ENCODE data around the gene CHD5. TPM values are rescaled to one million over a fixed set of nuclear protein-coding genes. Genes with fewer than 3 reads are reported as not detected.

CHD5 gene
- total and polyA plus RNA-seq, 2 of the 4 experiments (the other 2 are of a cell fraction), result under 0.01 to 0.09 TPM

DNA sequence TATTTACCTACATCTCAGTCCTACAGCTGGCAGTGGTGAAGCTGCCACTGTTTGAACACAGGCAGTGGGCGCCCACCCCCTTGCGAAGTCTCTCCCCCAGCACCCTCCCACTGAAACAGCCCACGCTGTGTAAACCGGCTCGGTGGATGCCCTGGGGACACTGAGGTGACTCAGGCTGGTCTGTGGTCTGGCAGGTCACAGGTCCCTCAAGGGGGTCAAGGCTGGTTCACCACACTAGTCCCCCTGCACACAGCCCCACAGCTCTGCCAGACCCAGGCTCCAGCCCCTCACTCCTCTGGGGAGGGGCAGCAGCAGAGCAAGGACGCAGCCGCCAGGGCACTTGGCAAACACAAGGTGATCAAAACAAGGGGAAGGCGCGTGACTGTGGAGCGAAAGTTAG lies 7.6 kb downstream of the CHD5 start:
- H2AK5ac ChIP-seq (ENCODE audit: low read depth, low read length), result no peak overlapping the region
- ChIA-PET POLR2A (ENCODE audit: unreplicated experiment) (no interaction called here), CTCF (no interaction called here)
- no peak overlapping the region for H3K23ac ChIP-seq (ENCODE audit: low read depth, low read length)
- H3K79me1 ChIP-seq (ENCODE audit: low read depth in 1 of 2, low read length in 2 of 2), result no peaks in the 10 kb centered on the region
- H3K9ac ChIP-seq (ENCODE audit: low read depth, low read length), result no peak overlapping the region
- H2AK9ac ChIP-seq (replicated peaks; ENCODE audit: low read depth, low read length, poor library complexity), result no peak overlapping the region
- no peak overlapping the region for H3K4me3 ChIP-seq (ENCODE audit: insufficient read depth, low read depth, low read length)
- intact Hi-C loops (cut with micrococcal nuclease) (loop anchor here (5.0 kb wide), 1 partner anchor 120 kb away; no protein-coding TSS in a partner anchor), dilution Hi-C loops (cut with HindIII; ENCODE audit: low sequenced_read_pairs, unreplicated experiment) (no loop called here), in situ Hi-C loops (cut with MboI; ENCODE audit: low sequenced_read_pairs) (no loop called here)
- no peak overlapping the region for H2AFZ ChIP-seq (replicated peaks; ENCODE audit: low read length, poor library complexity)
- no peak overlapping the region for H4K8ac ChIP-seq (ENCODE audit: low read depth in 2 of 2, low read length in 2 of 2)
- TF ChIP-seq SMC3 (IDR thresholded peaks at IDR 0.05; ENCODE audit: low read depth, low read length), result no peak
- no peak for TF ChIP-seq POLR2A (IDR thresholded peaks at IDR 0.05; ENCODE audit: low read depth, low read length)
- TF ChIP-seq CEBPB (IDR thresholded peaks at IDR 0.05; ENCODE audit: low read depth, low read length), result no peak
- TF ChIP-seq RFX5 (IDR thresholded peaks at IDR 0.05; ENCODE audit: low read depth, low read length), result no peak
- TF ChIP-seq, protein P1, sequence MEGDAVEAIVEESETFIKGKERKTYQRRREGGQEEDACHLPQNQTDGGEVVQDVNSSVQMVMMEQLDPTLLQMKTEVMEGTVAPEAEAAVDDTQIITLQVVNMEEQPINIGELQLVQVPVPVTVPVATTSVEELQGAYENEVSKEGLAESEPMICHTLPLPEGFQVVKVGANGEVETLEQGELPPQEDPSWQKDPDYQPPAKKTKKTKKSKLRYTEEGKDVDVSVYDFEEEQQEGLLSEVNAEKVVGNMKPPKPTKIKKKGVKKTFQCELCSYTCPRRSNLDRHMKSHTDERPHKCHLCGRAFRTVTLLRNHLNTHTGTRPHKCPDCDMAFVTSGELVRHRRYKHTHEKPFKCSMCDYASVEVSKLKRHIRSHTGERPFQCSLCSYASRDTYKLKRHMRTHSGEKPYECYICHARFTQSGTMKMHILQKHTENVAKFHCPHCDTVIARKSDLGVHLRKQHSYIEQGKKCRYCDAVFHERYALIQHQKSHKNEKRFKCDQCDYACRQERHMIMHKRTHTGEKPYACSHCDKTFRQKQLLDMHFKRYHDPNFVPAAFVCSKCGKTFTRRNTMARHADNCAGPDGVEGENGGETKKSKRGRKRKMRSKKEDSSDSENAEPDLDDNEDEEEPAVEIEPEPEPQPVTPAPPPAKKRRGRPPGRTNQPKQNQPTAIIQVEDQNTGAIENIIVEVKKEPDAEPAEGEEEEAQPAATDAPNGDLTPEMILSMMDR (conservative IDR thresholded peaks at IDR 0.05; ENCODE audit: low read depth, low read length), result no peak
- TF ChIP-seq, protein P2, sequence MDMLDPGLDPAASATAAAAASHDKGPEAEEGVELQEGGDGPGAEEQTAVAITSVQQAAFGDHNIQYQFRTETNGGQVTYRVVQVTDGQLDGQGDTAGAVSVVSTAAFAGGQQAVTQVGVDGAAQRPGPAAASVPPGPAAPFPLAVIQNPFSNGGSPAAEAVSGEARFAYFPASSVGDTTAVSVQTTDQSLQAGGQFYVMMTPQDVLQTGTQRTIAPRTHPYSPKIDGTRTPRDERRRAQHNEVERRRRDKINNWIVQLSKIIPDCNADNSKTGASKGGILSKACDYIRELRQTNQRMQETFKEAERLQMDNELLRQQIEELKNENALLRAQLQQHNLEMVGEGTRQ (IDR thresholded peaks at IDR 0.05; ENCODE audit: low read depth, low read length), result no peak
- TF ChIP-seq, protein P3, sequence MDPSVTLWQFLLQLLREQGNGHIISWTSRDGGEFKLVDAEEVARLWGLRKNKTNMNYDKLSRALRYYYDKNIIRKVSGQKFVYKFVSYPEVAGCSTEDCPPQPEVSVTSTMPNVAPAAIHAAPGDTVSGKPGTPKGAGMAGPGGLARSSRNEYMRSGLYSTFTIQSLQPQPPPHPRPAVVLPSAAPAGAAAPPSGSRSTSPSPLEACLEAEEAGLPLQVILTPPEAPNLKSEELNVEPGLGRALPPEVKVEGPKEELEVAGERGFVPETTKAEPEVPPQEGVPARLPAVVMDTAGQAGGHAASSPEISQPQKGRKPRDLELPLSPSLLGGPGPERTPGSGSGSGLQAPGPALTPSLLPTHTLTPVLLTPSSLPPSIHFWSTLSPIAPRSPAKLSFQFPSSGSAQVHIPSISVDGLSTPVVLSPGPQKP (IDR thresholded peaks at IDR 0.05; ENCODE audit: borderline replicate concordance, low read depth, low read length), result no peak
- TF ChIP-seq FOS (IDR thresholded peaks at IDR 0.05; ENCODE audit: low read depth, low read length), result no peak
- TF ChIP-seq NFE2L2 (IDR thresholded peaks at IDR 0.05; ENCODE audit: low read depth, low read length), result no peak
- no peak for TF ChIP-seq CHD1 (IDR thresholded peaks at IDR 0.05; ENCODE audit: low read depth, low read length)
- no peak for TF ChIP-seq MAFK (IDR thresholded peaks at IDR 0.05; ENCODE audit: low read depth, low read length)
- TF ChIP-seq MAZ (IDR thresholded peaks at IDR 0.05; ENCODE audit: borderline replicate concordance, low read depth, low read length), result no peak
- no peak for TF ChIP-seq BHLHE40 (IDR thresholded peaks at IDR 0.05; ENCODE audit: low read depth, low read length)
- TF ChIP-seq RAD21 (IDR thresholded peaks at IDR 0.05; ENCODE audit: low read length), result no peak
- TF ChIP-seq MXI1 (IDR thresholded peaks at IDR 0.05; ENCODE audit: borderline replicate concordance, low read depth, low read length), result no peak
- DNase-seq, result no peak
- H2BK20ac ChIP-seq (ENCODE audit: low read depth, low read length), result no peak overlapping the region
- H4K20me1 ChIP-seq (ENCODE audit: insufficient read depth, low read length), result 0 out of 2 replicates have a peak, but pooled peaks cover 3% of the 10 kb centered on the region
- H4K91ac ChIP-seq (ENCODE audit: insufficient read depth, low read depth, low read length), result no peak overlapping the region
- H4K5ac ChIP-seq (ENCODE audit: low read depth, low read length), result no peak overlapping the region
- H2BK15ac ChIP-seq (ENCODE audit: low read depth, low read length), result no peak overlapping the region
- BruUV-seq (replicated peaks), result no TSS peak
- no peak overlapping the region for H3K4ac ChIP-seq (ENCODE audit: low read depth, low read length)
- no peak overlapping the region for H2BK5ac ChIP-seq (ENCODE audit: low read depth, low read length, poor library complexity, severe bottlenecking)
- no peak overlapping the region for H3K14ac ChIP-seq (replicated peaks; ENCODE audit: low read depth, low read length)
- H3K4me2 ChIP-seq (ENCODE audit: low read depth, low read length), result no peak overlapping the region
- WGBS, 2 experiments (ENCODE audit: extremely low coverage in 2 of 2, insufficient read length in 1 of 2), result no CpG with 5 or more reads among the region's 10 CpGs
- H3K9me3 ChIP-seq (ENCODE audit: control insufficient read depth, insufficient read depth, low read length), result no peaks in the 10 kb centered on the region; the same call in 1 of the 2 replicates
- H3K56ac ChIP-seq (ENCODE audit: extremely low read depth, insufficient read depth, low read length), result no peak overlapping the region
- no peaks in the 10 kb centered on the region for H3K9me1 ChIP-seq (ENCODE audit: insufficient read depth, low read length)
- H2BK120ac ChIP-seq (ENCODE audit: low read depth, low read length), result no peak overlapping the region
- H3K27ac ChIP-seq (ENCODE audit: insufficient read depth, low read length), result no peak overlapping the region
- no peaks in the 10 kb centered on the region for H3K36me3 ChIP-seq (ENCODE audit: control insufficient read depth, insufficient read depth, low read length)
- H3K27me3 ChIP-seq (ENCODE audit: control insufficient read depth, insufficient read depth, low read length), result peaks cover 31% of the 10 kb centered on the region
- H3K18ac ChIP-seq (ENCODE audit: low read depth, low read length), result no peak overlapping the region
- ATAC-seq (ENCODE audit: low read depth), result no peak
- no peaks in the 10 kb centered on the region for H3K4me1 ChIP-seq (ENCODE audit: control insufficient read depth, insufficient read depth, low read length)

Data from IMR-90 (cell line).